OCI-LY1 (cell line): Measurements from ENCODE around the gene PRAC1.

Experiments
- H2AFZ ChIP-seq: fragments of 200-600 bp; sonication (generic), shearing (Covaris generic); 2 replicates; pipeline ENCODE4 v1.6.0; 2014; ENCODE audit warnings: antibody characterized with exemption, mild to moderate bottlenecking, low read length
- H3F3A ChIP-seq: fragments of 200-600 bp; sonication (generic), shearing (Covaris generic); 2 replicates; pipeline ENCODE4 v1.6.0; 2014; ENCODE audit warnings: mild to moderate bottlenecking, antibody characterized with exemption, low read length, moderate library complexity; ENCODE audit not compliant: insufficient read depth
- H3K27ac ChIP-seq: fragments of 200-600 bp; sonication (generic); 2 replicates; pipeline ENCODE4 v1.5.1; 2014; ENCODE audit warnings: low read length, mixed run types, mild to moderate bottlenecking, low read depth; ENCODE audit not compliant: poor library complexity, severe bottlenecking
- H3K27me3 ChIP-seq: fragments of 200-600 bp; sonication (generic); 2 replicates; pipeline ENCODE4 v1.6.0; 2014; ENCODE audit warnings: antibody characterized with exemption, mild to moderate bottlenecking, low read length, moderate library complexity; ENCODE audit not compliant: insufficient read depth
- H3K36me3 ChIP-seq: fragments of 200-600 bp; sonication (generic); 2 replicates; pipeline ENCODE4 v1.6.1; 2014; ENCODE audit warnings: mild to moderate bottlenecking, antibody characterized with exemption, low read length, moderate library complexity, mixed read lengths; ENCODE audit not compliant: insufficient read depth
- H3K4me1 ChIP-seq: fragments of 200-600 bp; sonication (generic); 2 replicates; pipeline ENCODE4 v1.5.1; 2014; ENCODE audit warnings: mild to moderate bottlenecking, low read length, moderate library complexity; ENCODE audit not compliant: insufficient read depth, severe bottlenecking
- H3K4me2 ChIP-seq: fragments of 200-600 bp; sonication (generic), shearing (Covaris generic); 2 replicates; pipeline ENCODE4 v1.6.1; 2014; ENCODE audit warnings: low read length
- H3K4me3 ChIP-seq: fragments of 200-600 bp; sonication (generic); 2 replicates; pipeline ENCODE4 v1.5.1; 2014; ENCODE audit warnings: low read length, low read depth, mild to moderate bottlenecking, mixed read lengths; ENCODE audit not compliant: poor library complexity, severe bottlenecking
- H3K79me2 ChIP-seq: fragments of 200-600 bp; shearing (Covaris generic); 2 replicates; pipeline ENCODE4 v1.6.1; 2016; ENCODE audit warnings: mixed run types, low read length, mixed read lengths; ENCODE audit not compliant: insufficient read depth
- H3K9ac ChIP-seq: fragments of 200-600 bp; sonication (generic), shearing (Covaris generic); 2 replicates; pipeline ENCODE4 v1.6.1; 2014; ENCODE audit warnings: mild to moderate bottlenecking, low read length, mixed read lengths
- H3K9me2 ChIP-seq: fragments of 200-600 bp; sonication (generic), shearing (Covaris generic); 2 replicates; pipeline ENCODE4 v1.6.1; 2014; ENCODE audit warnings: low read depth, mild to moderate bottlenecking, low read length, mixed read lengths
- H3K9me3 ChIP-seq: fragments of 200-600 bp; shearing (Covaris generic); 2 replicates; pipeline ENCODE4 v1.6.1; 2014; ENCODE audit warnings: low read length, mixed read lengths
- H4K20me1 ChIP-seq: fragments of 200-600 bp; sonication (generic), shearing (Covaris generic); 2 replicates; pipeline ENCODE4 v1.6.0; 2016; ENCODE audit warnings: mild to moderate bottlenecking, low read length; ENCODE audit not compliant: insufficient read depth
- EZH2 ChIP-seq: fragments of 200-600 bp; sonication (generic), shearing (Covaris generic); IDR thresholded peaks from 2 replicates; pipeline ENCODE4 v1.8.0; 2017; ENCODE audit warnings: borderline replicate concordance, mixed run types, mild to moderate bottlenecking, antibody characterized with exemption, low read length, moderate library complexity, mixed read lengths
- TF ChIP-seq, protein P1 (sequence below): fragments of 200-600 bp; sonication (generic), shearing (Covaris generic); IDR thresholded peaks from 2 replicates; pipeline ENCODE4 v1.5.1; 2017; ENCODE audit warnings: mild to moderate bottlenecking, antibody characterized with exemption, low read length, moderate library complexity, mixed read lengths

The PRAC1 gene

GRCh38 chr17:48755356-48755755 is 33.0 kb upstream of the PRAC1 start:
- no peak overlapping the region for H3K4me2 ChIP-seq
- TF ChIP-seq EZH2: no peak
- TF ChIP-seq, protein P1, sequence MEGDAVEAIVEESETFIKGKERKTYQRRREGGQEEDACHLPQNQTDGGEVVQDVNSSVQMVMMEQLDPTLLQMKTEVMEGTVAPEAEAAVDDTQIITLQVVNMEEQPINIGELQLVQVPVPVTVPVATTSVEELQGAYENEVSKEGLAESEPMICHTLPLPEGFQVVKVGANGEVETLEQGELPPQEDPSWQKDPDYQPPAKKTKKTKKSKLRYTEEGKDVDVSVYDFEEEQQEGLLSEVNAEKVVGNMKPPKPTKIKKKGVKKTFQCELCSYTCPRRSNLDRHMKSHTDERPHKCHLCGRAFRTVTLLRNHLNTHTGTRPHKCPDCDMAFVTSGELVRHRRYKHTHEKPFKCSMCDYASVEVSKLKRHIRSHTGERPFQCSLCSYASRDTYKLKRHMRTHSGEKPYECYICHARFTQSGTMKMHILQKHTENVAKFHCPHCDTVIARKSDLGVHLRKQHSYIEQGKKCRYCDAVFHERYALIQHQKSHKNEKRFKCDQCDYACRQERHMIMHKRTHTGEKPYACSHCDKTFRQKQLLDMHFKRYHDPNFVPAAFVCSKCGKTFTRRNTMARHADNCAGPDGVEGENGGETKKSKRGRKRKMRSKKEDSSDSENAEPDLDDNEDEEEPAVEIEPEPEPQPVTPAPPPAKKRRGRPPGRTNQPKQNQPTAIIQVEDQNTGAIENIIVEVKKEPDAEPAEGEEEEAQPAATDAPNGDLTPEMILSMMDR: no peak
- H3K79me2 ChIP-seq: no peaks in the 10 kb centered on the region
- no peaks in the 10 kb centered on the region for H3K4me1 ChIP-seq
- H3K4me3 ChIP-seq: no peak overlapping the region
- H3K27ac ChIP-seq: no peak overlapping the region
- no peak overlapping the region for H3K9ac ChIP-seq
- H2AFZ ChIP-seq: no peak overlapping the region
- H3F3A ChIP-seq: no peaks in the 10 kb centered on the region
- H3K27me3 ChIP-seq: peaks cover 4% of the 10 kb centered on the region; the same call in 1 of the 2 replicates
- no peaks in the 10 kb centered on the region for H3K9me2 ChIP-seq
- no peaks in the 10 kb centered on the region; the same call in 1 of the 2 replicates for H4K20me1 ChIP-seq
- H3K36me3 ChIP-seq: no peaks in the 10 kb centered on the region
- H3K9me3 ChIP-seq: no peaks in the 10 kb centered on the region

GRCh38 chr17:48754500-48755261 is 32.4 kb upstream of the PRAC1 start:
- Histone ChIP-seq H3K79me2 (no peaks in the 10 kb centered on the region), H4K20me1 (no peaks in the 10 kb centered on the region; the same call in 1 of the 2 replicates), H3K27ac (no peak overlapping the region), H3K36me3 (no peaks in the 10 kb centered on the region), H3K4me1 (no peaks in the 10 kb centered on the region), H3K9me2 (no peaks in the 10 kb centered on the region), H3K4me2 (no peak overlapping the region), H2AFZ (no peak overlapping the region), H3K4me3 (no peak overlapping the region), H3K9me3 (no peaks in the 10 kb centered on the region), H3K9ac (no peak overlapping the region), H3K27me3 (peaks cover 4% of the 10 kb centered on the region; the same call in 1 of the 2 replicates), H3F3A (no peaks in the 10 kb centered on the region)
- no peak for TF ChIP-seq EZH2
- TF ChIP-seq, protein P1: no peak

- Histone ChIP-seq H3K27ac (no peak overlapping the region), H3K79me2 (no peaks in the 10 kb centered on the region), H2AFZ (no peak overlapping the region), H3K9me2 (no peaks in the 10 kb centered on the region), H3K36me3 (no peaks in the 10 kb centered on the region), H3K4me1 (no peaks in the 10 kb centered on the region), H3K27me3 (peaks cover 4% of the 10 kb centered on the region; the same call in 1 of the 2 replicates), H3K9ac (no peak overlapping the region), H3F3A (no peaks in the 10 kb centered on the region), H3K4me3 (no peak overlapping the region), H3K9me3 (no peaks in the 10 kb centered on the region), H4K20me1 (no peaks in the 10 kb centered on the region; the same call in 1 of the 2 replicates), H3K4me2 (no peak overlapping the region)
- no peak for TF ChIP-seq EZH2
- TF ChIP-seq, protein P1: no peak
These were observed 31.6 kb upstream of the PRAC1 start for GRCh38 chr17:48753794-48754499.
